HFFc6 (cell line): ENCODE data around the gene RAD51B. TPM values are rescaled to one million over a fixed set of nuclear protein-coding genes. Genes with fewer than 3 reads are reported as not detected.
A peak's percentile ranks its signal among the peaks of the same experiment; 100 is the strongest.

Experiments used
- DNase-seq: peaks from one replicate; pipeline ENCODE4 v3.0.0-alpha.2; 2018
- H3K27ac Mint-ChIP-seq: 2 replicates; pipeline ENCODE4 v1.8.0; 2020; ENCODE audit warnings: mild to moderate bottlenecking, mixed read lengths
- H3K27me3 Mint-ChIP-seq: 2 replicates; pipeline ENCODE4 v1.8.0; 2021; ENCODE audit warnings: mild to moderate bottlenecking, moderate library complexity, mixed read lengths; ENCODE audit not compliant: insufficient read depth
- H3K36me3 Mint-ChIP-seq: 2 replicates; pipeline ENCODE4 v1.8.0; 2021; ENCODE audit warnings: low read depth, mixed read lengths
- H3K4me1 Mint-ChIP-seq: 2 replicates; pipeline ENCODE4 v1.8.0; 2020; ENCODE audit warnings: low read depth, mixed read lengths
- H3K4me3 Mint-ChIP-seq: 2 replicates; pipeline ENCODE4 v1.8.0; 2020; ENCODE audit warnings: mild to moderate bottlenecking, moderate library complexity, mixed read lengths
- H3K9me3 Mint-ChIP-seq: 2 replicates; pipeline ENCODE4 v1.8.0; 2020; ENCODE audit warnings: mild to moderate bottlenecking, mixed read lengths
- CTCF ChIP-seq: fragments of 200-600 bp; sonication (generic); IDR thresholded peaks from 2 replicates; pipeline ENCODE4 v1.5.0; 2021; ENCODE audit warnings: antibody characterized with exemption, mild to moderate bottlenecking
- total RNA-seq, 6 experiments: library from RNA; stranded (reverse); fragmentation: NEBNext Ultra II Directional; extraction: Animal tissue kit (Norgen Biotek cat#: 25700); gene quantifications; 2 replicates in 1 of 6; 3 replicates in 5 of 6; pipeline ENCODE4 v1.2.3, GENCODE V29; 2021

The RAD51B gene
- total RNA-seq, 6 experiments from 2014 or later: 7.1 to 12.4 (median 9.6) TPM

GRCh38 chr14:68172627-68173026 is 353.0 kb downstream of the RAD51B start:
- Mint-ChIP-seq H3K4me1 (peaks cover 33% of the 10 kb centered on the region), H3K9me3 (no peaks in the 10 kb centered on the region), H3K36me3 (no peaks in the 10 kb centered on the region), H3K27ac (no peak overlapping the region), H3K4me3 (no peak overlapping the region), H3K27me3 (peaks cover 1% of the 10 kb centered on the region; the same call in 1 of the 2 replicates)
- TF ChIP-seq CTCF: no peak
- no peak for DNase-seq

- Mint-ChIP-seq H3K4me1 (peaks cover 30% of the 10 kb centered on the region), H3K36me3 (no peaks in the 10 kb centered on the region), H3K4me3 (no peak overlapping the region), H3K9me3 (no peaks in the 10 kb centered on the region), H3K27ac (no peak overlapping the region), H3K27me3 (peaks cover 1% of the 10 kb centered on the region; the same call in 1 of the 2 replicates)
- no peak for TF ChIP-seq CTCF
- DNase-seq: peak; percentile 2
Measured at GRCh38 chr14:68173227-68173972, 353.8 kb downstream of the RAD51B start.

DNA sequence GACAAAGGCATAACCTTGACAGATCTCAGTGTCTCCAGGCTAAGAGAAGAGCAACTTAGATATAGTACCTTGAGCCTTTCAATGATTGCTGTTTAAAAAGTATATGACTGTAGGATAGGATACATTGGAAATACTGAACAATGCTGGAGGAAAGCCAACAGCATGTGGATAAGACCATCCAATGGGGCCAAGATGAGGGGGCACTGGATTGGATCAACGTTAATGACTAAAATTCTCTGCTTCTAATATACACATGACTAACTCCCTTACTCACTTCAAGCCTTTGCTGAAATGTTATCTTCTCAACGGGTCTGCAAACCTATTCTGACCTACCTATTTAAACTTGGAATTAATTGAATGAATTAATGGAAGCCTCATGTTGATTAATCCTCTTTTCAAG is 354.9 kb downstream of the RAD51B start:
- TF ChIP-seq CTCF: no peak
- Mint-ChIP-seq H3K27ac (no peak overlapping the region), H3K9me3 (no peaks in the 10 kb centered on the region), H3K4me1 (peaks cover 32% of the 10 kb centered on the region), H3K36me3 (no peaks in the 10 kb centered on the region), H3K27me3 (peaks cover 1% of the 10 kb centered on the region; the same call in 1 of the 2 replicates), H3K4me3 (no peak overlapping the region)
- DNase-seq: no peak

- DNase-seq: no peak
- no peaks in the 10 kb centered on the region for H3K9me3 Mint-ChIP-seq
- no peak for TF ChIP-seq CTCF
- H3K4me1 Mint-ChIP-seq: peaks cover 42% of the 10 kb centered on the region
- no peaks in the 10 kb centered on the region for H3K36me3 Mint-ChIP-seq
- H3K27ac Mint-ChIP-seq: no peak overlapping the region
- no peak overlapping the region for H3K4me3 Mint-ChIP-seq
- H3K27me3 Mint-ChIP-seq: peaks cover 1% of the 10 kb centered on the region; the same call in 1 of the 2 replicates
Measured at GRCh38 chr14:68176687-68177086, 357.1 kb downstream of the RAD51B start.

DNA sequence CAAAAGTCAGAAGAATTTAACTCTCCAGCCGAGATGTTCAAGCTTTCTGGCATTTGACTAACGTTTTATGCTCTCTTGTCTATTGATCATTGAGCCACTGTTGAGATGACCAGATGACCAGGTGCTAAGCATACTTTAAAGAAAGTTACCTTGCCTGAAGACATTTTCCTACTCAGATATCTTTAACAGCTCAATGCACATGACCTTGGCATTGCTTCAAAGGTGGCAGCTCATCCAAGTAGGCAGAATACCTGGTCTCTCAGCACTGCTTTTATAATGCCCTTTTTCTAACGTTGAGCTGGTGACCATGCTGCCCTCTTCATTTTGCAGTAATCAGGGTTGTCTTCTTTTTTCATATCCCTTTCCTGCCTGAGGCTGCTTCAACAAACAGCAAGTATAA is 358.1 kb downstream of the RAD51B start:
- Mint-ChIP-seq H3K4me1 (peaks cover 45% of the 10 kb centered on the region), H3K9me3 (no peaks in the 10 kb centered on the region), H3K4me3 (no peak overlapping the region), H3K27ac (no peak overlapping the region), H3K36me3 (no peaks in the 10 kb centered on the region), H3K27me3 (peaks cover 1% of the 10 kb centered on the region; the same call in 1 of the 2 replicates)
- no peak for TF ChIP-seq CTCF
- no peak for DNase-seq
